Left ventricle myocardium superior (tissue), 1 donor: ENCODE measurements around the gene RAB13. TPM values are rescaled to one million over a fixed set of nuclear protein-coding genes. Genes with fewer than 3 reads are reported as not detected.

Source experiments
- ATAC-seq: fragments of 200-7000 bp; cut with Tn5 transposase; one replicate; pipeline ENCODE4 v1.9.1; 2020; ENCODE audit warnings: mild to moderate bottlenecking, moderate library complexity
- DNase-seq: peaks from one replicate; pipeline ENCODE4 v3.0.0-alpha.2; 2020
- intact Hi-C: fragments of 100-400 bp; cut with micrococcal nuclease; formaldehyde crosslinking; loops from one replicate; pipeline ENCODE4 v1.11.0; 2022
- microRNA-seq: library from miRNA; unstranded; fragments of <30 nt; microRNA quantifications from one replicate; pipeline ENCODE4 v1.2.0, GENCODE V29; 2020; ENCODE audit warnings: borderline number of aligned reads
- total RNA-seq: library from RNA; stranded (reverse); fragmentation: NEBNext Ultra II Directional; extraction: Animal tissue kit (Norgen Biotek cat#: 25700); gene quantifications from one replicate; pipeline ENCODE4 v1.2.1, GENCODE V29; 2021
- donor health status: DM: no; HTN: yes; CAD: no; lungs with severe emphysema.

RAB13 gene
- total RNA-seq, 1 donor from 2014 or later: 55.1 TPM

- DNase-seq: peak; percentile 22
Measured at GRCh38 chr1:153941826-153942725, 44.1 kb downstream of the RAB13 start.

GRCh38 chr1:153940756-153941155 lies 45.4 kb downstream of the RAB13 start:
- no peak for DNase-seq
- no peak for ATAC-seq
- intact Hi-C loops: no loop called here

More at GRCh38 chr1:153941826-153942725, 44.1 kb downstream of the RAB13 start:
- ATAC-seq: no peak
- intact Hi-C loops: no loop called here

GRCh38 chr1:153939476-153939875 lies 46.7 kb downstream of the RAB13 start:
- intact Hi-C loops: no loop called here
- no peak for DNase-seq
- no peak for ATAC-seq

GRCh38 chr1:153938996-153939395 lies 47.1 kb downstream of the RAB13 start:
- intact Hi-C loops: no loop called here
- ATAC-seq: no peak
- no peak for DNase-seq

- no peak for DNase-seq
- no peak for ATAC-seq
- intact Hi-C loops: no loop called here
Measured at GRCh38 chr1:153937331-153937730, 48.8 kb downstream of the RAB13 start.

- no peak for ATAC-seq
- no peak for DNase-seq
- intact Hi-C loops: no loop called here
Measured at GRCh38 chr1:153936011-153936802, 49.9 kb downstream of the RAB13 start.

- intact Hi-C loops: no loop called here
- ATAC-seq (no peak), DNase-seq (no peak)
Measured at GRCh38 chr1:153934746-153935145, 51.4 kb downstream of the RAB13 start.

- no peak for DNase-seq
- ATAC-seq: no peak
- intact Hi-C loops: no loop called here
Measured at GRCh38 chr1:153933955-153934354, 52.2 kb downstream of the RAB13 start.

GRCh38 chr1:153933430-153933829 lies 52.7 kb downstream of the RAB13 start:
- no peak for ATAC-seq
- no peak for DNase-seq
- intact Hi-C loops: no loop called here

GRCh38 chr1:153932156-153933131 lies 53.7 kb downstream of the RAB13 start:
- ATAC-seq (no peak), DNase-seq (no peak)
- intact Hi-C loops: no loop called here

Small RNA genes within 50 kb of the gene (microRNA-seq; reads per million reads assigned to microRNA genes)
- gene MIR6737: not detected

Other genes starting within 250 kb of the RAB13 start
- gene SLC27A3, start 210.9 kb downstream of the RAB13 start, total RNA-seq: 9.8 TPM
- gene GATAD2B, start 63.4 kb downstream of the RAB13 start, total RNA-seq: 34.6 TPM
- 51.7 TPM for gene DENND4B, start 39.6 kb downstream of the RAB13 start, total RNA-seq
- 21.2 TPM for gene CRTC2, start 27.7 kb downstream of the RAB13 start, total RNA-seq
- 45.8 TPM for gene SLC39A1, start 22.8 kb downstream of the RAB13 start, total RNA-seq
- 5.0 TPM for gene CREB3L4, start 18.4 kb downstream of the RAB13 start, total RNA-seq
- gene JTB, start 8.7 kb downstream of the RAB13 start, total RNA-seq: 80.7 TPM
- 917 TPM for gene RPS27, start 4.4 kb upstream of the RAB13 start, total RNA-seq
- 0.27 TPM for gene NUP210L, start 168.7 kb upstream of the RAB13 start, total RNA-seq
- 77.1 TPM for gene TPM3, start 205.8 kb upstream of the RAB13 start, total RNA-seq
- not detected for gene CFAP141, start 220.0 kb upstream of the RAB13 start, total RNA-seq
- 95.6 TPM for gene UBAP2L, start 234.6 kb upstream of the RAB13 start, total RNA-seq